HUES6 (cell line): ENCODE measurements around the gene KLF6.

Experiments used
- H3K27ac ChIP-seq: 2 replicates; pipeline ENCODE4 v1.7.0; 2013; ENCODE audit warnings: low read depth, mild to moderate bottlenecking, low read length, inconsistent platforms
- H3K27me3 ChIP-seq: 2 replicates; pipeline ENCODE4 v1.6.1; 2013; ENCODE audit warnings: low read length; ENCODE audit not compliant: control insufficient read depth, insufficient read depth
- H3K36me3 ChIP-seq: 2 replicates; pipeline ENCODE4 v1.6.1; 2013; ENCODE audit warnings: low read length; ENCODE audit not compliant: control insufficient read depth, insufficient read depth
- H3K4me1 ChIP-seq: 2 replicates; pipeline ENCODE4 v1.6.1; 2013; ENCODE audit warnings: low read length; ENCODE audit not compliant: control insufficient read depth, insufficient read depth
- H3K4me3 ChIP-seq: 2 replicates; pipeline ENCODE4 v1.5.1; 2013; ENCODE audit warnings: low read depth, low read length
- H3K9ac ChIP-seq: one replicate; pipeline ENCODE4 v1.6.1; 2013; ENCODE audit warnings: mild to moderate bottlenecking, low read length
- H3K9me3 ChIP-seq: 2 replicates; pipeline ENCODE4 v1.6.1; 2013; ENCODE audit warnings: low read depth, low read length; ENCODE audit not compliant: control insufficient read depth, insufficient read depth

Gene KLF6

DNA sequence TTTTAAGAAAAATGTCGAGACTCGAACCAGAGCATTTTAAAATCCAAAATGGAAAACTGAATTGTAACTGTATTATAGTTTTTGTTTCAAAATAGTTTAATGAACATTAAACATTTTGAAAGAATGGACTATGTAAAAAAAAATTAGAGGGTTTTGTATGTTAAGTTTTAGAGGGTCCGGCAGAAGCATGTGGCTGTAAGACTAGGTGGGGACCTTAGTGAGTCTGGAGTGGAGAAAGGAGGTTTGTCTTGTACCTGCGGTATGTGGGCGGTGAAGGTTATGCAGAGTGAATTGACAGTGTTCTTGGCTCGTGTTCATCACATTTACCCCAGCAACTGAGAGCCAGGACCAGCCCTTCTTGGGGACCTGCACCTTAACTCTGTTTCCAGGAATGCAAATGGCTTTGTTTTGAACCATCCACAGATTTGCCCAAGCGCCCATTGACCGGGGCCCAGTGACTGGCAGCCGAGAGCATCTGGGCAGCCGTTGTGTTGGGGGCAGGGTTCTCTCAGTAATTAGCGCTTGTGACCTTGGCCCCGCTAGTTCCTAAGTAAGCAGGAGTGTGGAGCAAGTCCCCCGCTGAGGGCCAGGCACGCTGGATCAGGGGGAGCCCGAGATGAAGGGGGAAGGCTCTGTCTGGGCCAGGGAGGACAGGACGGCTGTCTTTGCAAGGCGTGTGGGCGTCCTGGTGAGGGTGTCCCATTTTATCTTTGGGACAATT, 1.4 kb upstream of the KLF6 start:
- H3K27me3 ChIP-seq: no peaks in the 10 kb centered on the region
- peak overlapping the region; percentile 99; the same call in 1 of the 2 replicates for H3K27ac ChIP-seq
- H3K4me1 ChIP-seq: peaks cover 25% of the 10 kb centered on the region
- peaks cover 11% of the 10 kb centered on the region for H3K36me3 ChIP-seq
- H3K9ac ChIP-seq: peak overlapping the region; percentile 99
- no peaks in the 10 kb centered on the region for H3K9me3 ChIP-seq
- H3K4me3 ChIP-seq: peak overlapping the region; percentile 84

DNA sequence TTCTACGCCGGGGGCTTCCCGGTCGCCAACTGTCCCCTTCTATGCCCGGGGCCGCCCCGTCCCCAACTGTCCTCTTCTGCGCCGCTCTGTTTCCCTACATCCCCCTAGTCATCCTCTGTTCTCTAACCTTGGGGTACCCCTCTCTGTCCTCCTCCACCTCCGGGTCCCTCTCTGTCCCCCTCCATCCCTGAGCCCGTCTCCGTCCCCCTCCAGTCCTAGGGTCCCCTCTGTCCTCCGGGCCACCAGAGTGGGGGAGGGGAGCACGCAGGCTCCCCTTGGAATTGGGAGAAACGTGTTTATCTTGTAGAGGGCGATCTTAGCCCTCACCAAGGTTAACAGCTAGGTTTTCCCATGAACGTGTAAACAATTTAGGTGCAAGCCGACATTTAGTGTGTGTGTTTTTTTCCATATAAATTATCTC, 852 bp upstream of the KLF6 start:
- no peaks in the 10 kb centered on the region for H3K27me3 ChIP-seq
- H3K27ac ChIP-seq: peak overlapping the region; percentile 99
- H3K9me3 ChIP-seq: no peaks in the 10 kb centered on the region
- H3K4me3 ChIP-seq: peak overlapping the region; percentile 84
- peaks cover 17% of the 10 kb centered on the region for H3K36me3 ChIP-seq
- peaks cover 30% of the 10 kb centered on the region for H3K4me1 ChIP-seq
- peak overlapping the region; percentile 99 for H3K9ac ChIP-seq

DNA sequence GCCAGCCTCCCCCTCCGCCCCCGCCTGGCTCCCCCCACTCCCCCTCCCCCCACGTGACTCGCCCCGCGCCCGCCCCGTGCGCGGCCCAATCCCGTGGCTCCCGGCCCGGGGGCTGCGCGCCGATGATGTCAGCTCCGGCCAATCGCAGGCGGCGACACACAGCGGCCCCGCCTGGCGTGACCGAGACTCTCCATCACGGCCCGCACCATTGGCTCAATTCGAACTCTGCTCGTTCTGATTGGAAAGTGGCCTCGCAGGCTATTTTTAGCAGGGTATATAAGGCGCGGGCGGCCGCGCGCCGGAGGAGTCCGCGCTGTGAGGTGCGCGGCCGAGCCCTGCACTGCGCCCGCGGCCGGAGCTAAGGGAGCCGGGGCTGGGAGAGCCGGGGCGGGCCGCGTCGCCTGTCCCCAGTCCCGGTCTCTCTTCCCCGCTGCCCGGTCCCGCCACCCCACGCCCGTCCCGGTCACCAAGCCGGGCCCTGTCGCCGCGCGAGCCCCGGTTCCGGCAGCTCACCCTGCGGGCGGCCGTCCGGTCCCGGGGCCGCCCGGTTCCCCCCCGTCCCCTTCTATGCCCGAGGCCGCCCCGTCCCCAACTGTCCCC, 342 bp upstream of the KLF6 start:
- Histone ChIP-seq H3K9ac (peak overlapping the region; percentile 99), H3K4me3 (peak overlapping the region; percentile 84), H3K4me1 (peaks cover 33% of the 10 kb centered on the region), H3K36me3 (peaks cover 22% of the 10 kb centered on the region), H3K27ac (peak overlapping the region; percentile 99), H3K27me3 (no peaks in the 10 kb centered on the region), H3K9me3 (no peaks in the 10 kb centered on the region)

DNA sequence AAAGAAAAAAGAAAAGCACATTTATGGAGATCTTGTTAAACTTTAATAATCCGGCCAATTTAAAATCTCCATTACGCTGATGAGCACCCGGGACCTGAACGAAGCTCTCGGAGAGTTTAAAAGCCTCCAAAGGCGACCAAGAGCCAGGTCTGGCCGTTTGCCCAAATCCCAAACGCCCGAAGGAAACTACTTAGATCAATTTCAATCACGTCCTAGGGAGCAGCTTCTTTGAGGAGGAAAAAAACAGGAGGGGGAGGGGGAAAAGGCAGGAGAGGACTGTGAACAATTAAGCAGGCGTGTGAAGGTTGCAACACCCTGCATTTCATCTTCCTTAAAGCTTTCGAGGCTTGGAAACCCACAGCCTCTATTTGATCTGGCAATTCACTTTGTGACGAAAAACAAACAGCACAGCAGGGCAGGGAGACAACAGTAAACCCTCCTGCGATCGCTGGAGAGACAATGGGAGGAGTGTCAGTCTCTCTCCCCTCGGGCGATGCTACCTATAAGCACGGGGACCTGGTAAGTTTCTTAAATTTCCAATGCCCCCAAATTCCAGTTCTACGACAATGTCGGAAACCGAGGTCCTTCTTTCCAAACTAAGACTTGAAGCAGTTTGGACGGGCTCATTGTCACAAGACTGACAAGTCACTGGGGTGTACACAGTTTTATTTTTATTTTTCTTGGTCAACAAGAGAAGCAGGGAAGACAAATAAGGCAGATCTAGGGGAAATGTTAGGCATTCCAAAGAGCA, 1.2 kb downstream of the KLF6 start:
- H3K9ac ChIP-seq: peak overlapping the region; percentile 99
- peak overlapping the region; percentile 97 for H3K27ac ChIP-seq
- peaks cover 37% of the 10 kb centered on the region for H3K4me1 ChIP-seq
- peaks cover 37% of the 10 kb centered on the region for H3K36me3 ChIP-seq
- H3K27me3 ChIP-seq: no peaks in the 10 kb centered on the region
- H3K4me3 ChIP-seq: peak overlapping the region; percentile 77
- no peaks in the 10 kb centered on the region for H3K9me3 ChIP-seq

DNA sequence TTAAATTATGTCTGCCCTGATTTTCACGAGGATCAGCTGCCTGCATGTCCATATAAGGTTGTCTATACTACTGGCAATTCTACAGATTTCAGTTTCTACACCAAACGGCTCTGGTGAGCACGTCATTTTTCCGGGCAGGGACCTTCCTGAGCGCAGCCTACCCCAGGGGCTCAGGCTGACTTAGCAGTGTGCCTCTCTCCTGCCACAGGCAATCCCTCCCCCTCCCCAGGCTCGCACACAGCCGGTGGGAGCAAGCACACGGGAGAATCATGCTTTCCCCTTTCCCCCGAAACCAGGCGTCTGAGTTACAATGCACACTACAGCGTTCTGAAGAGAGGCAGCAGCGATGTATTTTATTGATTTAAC, 1.7 kb downstream of the KLF6 start:
- Histone ChIP-seq H3K9me3 (no peaks in the 10 kb centered on the region), H3K4me3 (peak overlapping the region; percentile 77), H3K27me3 (no peaks in the 10 kb centered on the region), H3K27ac (peak overlapping the region; percentile 97), H3K36me3 (peaks cover 42% of the 10 kb centered on the region), H3K4me1 (peaks cover 37% of the 10 kb centered on the region), H3K9ac (peak overlapping the region; percentile 99)

DNA sequence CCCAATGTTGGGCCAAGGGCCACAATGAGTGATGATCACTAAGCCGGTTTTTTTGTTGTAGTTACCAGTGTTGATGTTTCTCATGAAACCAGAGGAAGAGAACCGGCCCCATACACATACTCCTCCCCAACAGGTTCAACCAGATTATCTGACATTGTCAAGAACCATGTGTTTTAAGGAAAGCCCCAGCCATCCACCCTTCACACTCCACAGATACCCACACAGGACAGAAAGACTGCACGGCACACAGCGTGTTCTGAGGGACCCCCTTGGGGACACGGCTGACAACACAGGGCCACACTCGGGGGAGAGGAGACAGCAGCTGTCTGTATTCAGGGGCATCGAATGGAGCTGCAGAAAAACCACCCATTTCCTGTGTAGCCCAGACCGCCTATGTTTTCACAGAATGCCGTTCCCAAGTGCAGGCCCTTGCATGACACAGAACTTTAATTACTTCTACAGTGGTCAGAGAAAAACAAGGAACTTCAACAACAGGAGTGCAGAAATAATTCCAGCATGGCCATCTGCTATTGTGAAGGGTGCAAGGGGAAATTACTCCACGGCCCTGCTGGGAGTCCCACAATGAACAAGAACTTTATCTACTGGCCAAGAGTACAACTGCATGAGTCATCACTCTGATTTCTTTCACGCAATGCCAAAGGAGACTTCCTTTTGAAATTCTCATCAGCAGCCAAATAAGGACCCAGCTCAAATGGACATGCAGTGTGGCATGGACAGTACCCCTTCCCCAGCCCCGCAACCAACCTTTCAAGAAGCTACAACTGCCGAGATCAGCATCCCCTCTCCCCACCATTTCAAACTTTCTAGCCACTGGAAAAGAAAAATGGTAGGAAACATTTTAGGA, 2.3 kb downstream of the KLF6 start:
- H3K27ac ChIP-seq: peak overlapping the region; percentile 97; the same call in 1 of the 2 replicates
- H3K27me3 ChIP-seq: no peaks in the 10 kb centered on the region
- H3K9me3 ChIP-seq: no peaks in the 10 kb centered on the region
- H3K36me3 ChIP-seq: peaks cover 48% of the 10 kb centered on the region
- H3K4me3 ChIP-seq: peak overlapping the region; percentile 77
- H3K9ac ChIP-seq: peak overlapping the region; percentile 99
- H3K4me1 ChIP-seq: peaks cover 37% of the 10 kb centered on the region

DNA sequence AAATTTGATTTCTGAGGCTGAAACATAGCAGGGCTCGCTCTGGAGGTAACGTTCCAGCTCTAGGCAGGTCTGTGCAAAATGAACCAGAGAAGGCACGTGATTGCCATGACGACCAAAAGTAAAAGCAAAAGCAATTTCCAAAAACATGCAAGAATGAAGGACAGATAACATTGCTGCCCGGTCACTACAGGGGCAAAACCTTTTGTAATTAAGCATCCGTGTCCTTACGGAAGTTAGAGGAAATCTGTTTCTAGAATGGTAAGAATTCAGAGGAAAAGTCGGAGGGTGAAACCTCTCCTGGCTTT, 2.9 kb downstream of the KLF6 start:
- H3K27ac ChIP-seq: no peak overlapping the region
- peak overlapping the region; percentile 77; the same call in 1 of the 2 replicates for H3K4me3 ChIP-seq
- H3K4me1 ChIP-seq: peaks cover 36% of the 10 kb centered on the region
- no peaks in the 10 kb centered on the region for H3K9me3 ChIP-seq
- H3K27me3 ChIP-seq: no peaks in the 10 kb centered on the region
- peaks cover 53% of the 10 kb centered on the region for H3K36me3 ChIP-seq
- H3K9ac ChIP-seq: peak overlapping the region; percentile 99

DNA sequence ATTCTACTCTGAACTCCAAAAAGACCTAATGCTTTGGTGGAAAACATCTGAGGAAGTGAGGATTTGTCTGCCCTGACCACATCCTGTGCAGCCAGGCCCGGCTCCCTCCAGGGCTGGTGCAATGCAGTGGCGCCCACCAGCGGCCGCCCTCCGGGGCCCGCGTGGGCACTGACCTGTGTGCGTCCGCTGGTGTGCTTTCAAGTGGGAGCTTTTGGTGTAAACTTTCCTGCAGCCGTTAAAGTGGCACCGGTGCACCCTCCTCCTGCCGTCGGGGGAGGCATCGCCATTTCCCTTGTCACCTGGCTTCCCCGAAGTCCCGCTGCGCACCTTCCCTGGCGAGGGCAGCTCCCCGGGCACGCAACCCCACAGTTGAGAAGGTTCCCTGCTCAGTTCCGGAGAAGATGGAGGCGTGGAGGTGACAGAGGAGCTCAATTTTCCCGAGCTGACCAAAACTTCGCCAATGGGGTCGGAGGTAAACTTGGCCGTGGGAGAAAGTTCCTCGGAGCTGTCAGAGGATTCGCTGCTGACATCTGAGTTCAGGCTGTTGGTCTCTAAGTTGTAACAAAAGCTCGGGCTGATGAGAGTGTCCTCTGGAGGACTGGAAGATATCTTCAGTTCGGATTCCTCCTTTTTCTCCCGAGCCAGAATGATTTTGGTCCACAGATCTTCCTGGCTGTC, 3.4 kb downstream of the KLF6 start:
- Histone ChIP-seq H3K9ac (peak overlapping the region; percentile 99), H3K36me3 (peaks cover 58% of the 10 kb centered on the region), H3K9me3 (no peaks in the 10 kb centered on the region), H3K27ac (no peak overlapping the region), H3K4me1 (peaks cover 35% of the 10 kb centered on the region), H3K4me3 (peak overlapping the region; percentile 77; the same call in 1 of the 2 replicates), H3K27me3 (no peaks in the 10 kb centered on the region)

DNA sequence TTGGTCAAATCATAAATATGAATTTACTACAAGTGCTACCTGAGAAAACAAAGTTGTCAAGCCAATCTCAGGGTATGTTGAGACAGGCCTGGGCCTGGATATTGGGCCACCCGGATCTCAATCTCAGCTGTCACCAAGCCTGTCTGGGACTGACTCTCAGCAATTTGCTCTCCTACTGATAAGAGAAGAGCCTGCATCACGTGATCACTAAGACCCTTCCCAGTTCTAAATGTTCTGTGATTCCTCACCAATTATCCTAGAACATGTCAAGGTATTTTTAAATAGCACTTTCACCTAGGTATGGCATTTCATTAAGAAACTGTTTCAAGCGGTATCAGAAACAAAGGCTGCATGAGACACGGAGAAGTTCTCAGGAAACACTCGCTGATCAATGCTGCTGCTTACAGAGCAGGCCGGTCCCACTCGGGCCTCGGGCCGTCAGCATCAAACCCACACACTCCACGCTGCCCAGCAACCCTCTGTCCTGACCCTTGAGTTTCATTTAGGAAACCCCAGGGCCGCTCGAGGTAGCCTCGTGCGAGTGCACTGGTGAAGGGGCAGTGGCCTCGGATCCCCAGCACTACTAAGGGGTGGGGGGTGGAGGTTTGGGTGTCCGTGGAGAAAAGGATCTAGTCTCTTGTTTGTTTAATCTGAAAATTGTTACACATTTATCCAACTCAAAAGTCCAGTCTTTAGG, 4.1 kb downstream of the KLF6 start:
- peak overlapping the region; percentile 14; the same call in 1 of the 2 replicates for H3K4me3 ChIP-seq
- H3K36me3 ChIP-seq: peaks cover 58% of the 10 kb centered on the region
- no peaks in the 10 kb centered on the region for H3K9me3 ChIP-seq
- peaks cover 39% of the 10 kb centered on the region for H3K4me1 ChIP-seq
- H3K27me3 ChIP-seq: no peaks in the 10 kb centered on the region
- H3K27ac ChIP-seq: no peak overlapping the region
- H3K9ac ChIP-seq: peak overlapping the region; percentile 35
